Loucy (cell line): ENCODE measurements around the gene SPPL3.

Experiments
- CTCF ChIP-seq: fragments of 200-600 bp; sonication (generic); conservative IDR thresholded peaks from 2 replicates; pipeline ENCODE4 v1.5.1; 2014; ENCODE audit warnings: mild to moderate bottlenecking, antibody characterized with exemption, low read length
- EZH2phosphoT487 ChIP-seq: fragments of 200-600 bp; IDR thresholded peaks from 2 replicates; pipeline ENCODE4 v1.6.1; 2018; ENCODE audit warnings: antibody characterized with exemption, mild to moderate bottlenecking, moderate library complexity, borderline replicate concordance

- TF ChIP-seq CTCF, result no peak
- TF ChIP-seq EZH2phosphoT487, result no peak
Measured at GRCh38 chr12:120816363-120816762, 87.8 kb downstream of the SPPL3 start.
